Suprapubic skin (tissue), 4 donors: Measurements from ENCODE around the gene S1PR5. TPM values are rescaled to one million over a fixed set of nuclear protein-coding genes. Genes with fewer than 3 reads are reported as not detected.
"Not testable (repeated sequence)": the region's sequence is repeated elsewhere in the genome, so short reads cannot be mapped to it uniquely, and the experiment has no call there.

Experiments used
- DNase-seq, 2 donors: peaks; one replicate each; pipeline ENCODE4 v3.0.0-alpha.2; 2019; ENCODE audit warnings: low spot score in 2 of 2
- H3K27ac ChIP-seq: fragments of 200-600 bp; sonication (generic); one replicate; pipeline ENCODE4 v1.5.1; 2019
- H3K27me3 ChIP-seq: fragments of 200-600 bp; sonication (generic); one replicate; pipeline ENCODE4 v1.5.1; 2019
- H3K36me3 ChIP-seq: fragments of 200-600 bp; sonication (generic); one replicate; pipeline ENCODE4 v1.5.1; 2019
- H3K4me1 ChIP-seq: fragments of 200-600 bp; sonication (generic); one replicate; pipeline ENCODE4 v1.5.1; 2019
- H3K4me3 ChIP-seq: fragments of 200-600 bp; sonication (generic); one replicate; pipeline ENCODE4 v1.5.1; 2019; ENCODE audit warnings: mild to moderate bottlenecking
- H3K9me3 ChIP-seq: fragments of 200-600 bp; sonication (generic); one replicate; pipeline ENCODE4 v1.5.1; 2019
- EP300 ChIP-seq: sonication (generic); formaldehyde crosslinking; IDR thresholded peaks from one replicate; pipeline ENCODE4 v1.6.1; 2017; ENCODE audit warnings: antibody characterized with exemption
- POLR2A ChIP-seq, 2 donors: fragments of 450-650 bp; IDR thresholded peaks; one replicate each; pipeline ENCODE4 v1.6.1; 2017; ENCODE audit warnings: antibody characterized with exemption in 2 of 2, mild to moderate bottlenecking in 2 of 2, moderate library complexity in 2 of 2
- POLR2AphosphoS5 ChIP-seq, 3 donors: sonication (generic); formaldehyde crosslinking; IDR thresholded peaks; one replicate each; pipeline ENCODE4 v1.6.1; 2017; ENCODE audit warnings: antibody characterized with exemption in 3 of 3
- WGBS: methylation state at CpG from one replicate; pipeline ENCODE4 v1.1.5; 2018; 5-methylcytosine and 5-hydroxymethylcytosine counted together
- total RNA-seq, 4 donors: library from RNA; depleted of rRNA; stranded (reverse); fragments of >200 nt; gene quantifications; one replicate each; pipeline ENCODE4 v1.1.0, GENCODE V29; 2016
- TF ChIP-seq, protein P1 (sequence below), 2 donors: fragments of 200-600 bp in 1 of 2; fragments of 450-650 bp in 1 of 2; sonication (generic) in 1 of 2; IDR thresholded peaks; one replicate each; pipeline ENCODE4 v1.5.1; 2016 to 2019; ENCODE audit warnings: antibody characterized with exemption in 2 of 2, mild to moderate bottlenecking in 1 of 2, moderate library complexity in 1 of 2

Gene S1PR5
- total RNA-seq, 4 donors from 2014 or later, result 19.2 to 63.8 (median 26.8) TPM

DNA sequence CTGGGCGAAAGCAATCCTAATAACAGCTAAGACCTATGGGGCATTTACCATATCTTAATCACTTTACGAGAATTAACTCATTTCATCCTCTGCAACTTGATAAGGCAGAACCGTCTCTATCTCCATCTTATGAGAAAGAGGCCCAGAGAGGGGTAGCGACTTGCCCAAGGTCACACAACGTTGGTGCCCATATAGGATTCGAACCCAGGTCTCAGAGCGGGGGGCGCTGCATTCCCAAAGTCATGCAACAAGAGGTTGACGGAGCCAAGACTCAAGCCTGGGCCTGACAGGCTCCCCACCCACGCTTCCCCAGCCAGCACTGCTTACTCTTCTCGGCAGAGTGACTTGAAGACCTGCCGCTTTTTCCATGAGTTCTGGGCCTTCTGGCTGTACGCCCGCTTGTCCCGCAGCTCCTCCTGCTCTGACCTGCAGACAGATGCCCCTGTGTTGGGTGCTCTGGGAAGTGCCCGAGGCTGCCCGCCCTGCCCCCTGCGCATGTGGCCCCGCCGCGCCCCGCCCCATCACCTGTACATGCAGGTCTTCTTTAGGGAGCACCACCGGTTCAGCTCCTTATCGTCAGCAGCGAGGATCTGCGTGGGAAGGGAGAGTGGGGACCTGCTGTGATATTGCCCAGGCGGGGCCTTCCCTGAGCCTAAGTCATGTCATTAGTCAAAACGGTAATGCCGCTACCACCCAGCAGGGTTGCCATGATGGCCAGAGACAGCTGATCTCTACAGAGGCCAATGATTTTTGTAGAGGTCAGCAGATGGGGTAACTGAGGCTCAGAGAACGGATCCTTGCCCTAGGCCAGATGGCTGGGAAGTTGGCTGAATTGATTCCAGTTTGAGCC lies 37.7 kb upstream of the S1PR5 start:
- WGBS, result 63% methylated on average over 16 of the region's 30 CpGs
- H3K36me3 ChIP-seq, result peaks cover 91% of the 10 kb centered on the region
- peak overlapping the region; percentile 50 for H3K27ac ChIP-seq
- H3K9me3 ChIP-seq, result no peaks in the 10 kb centered on the region
- no peaks in the 10 kb centered on the region for H3K27me3 ChIP-seq
- TF ChIP-seq EP300 (no peak), POLR2A (IDR thresholded peaks at IDR 0.05) (no peak)
- TF ChIP-seq, protein P1, sequence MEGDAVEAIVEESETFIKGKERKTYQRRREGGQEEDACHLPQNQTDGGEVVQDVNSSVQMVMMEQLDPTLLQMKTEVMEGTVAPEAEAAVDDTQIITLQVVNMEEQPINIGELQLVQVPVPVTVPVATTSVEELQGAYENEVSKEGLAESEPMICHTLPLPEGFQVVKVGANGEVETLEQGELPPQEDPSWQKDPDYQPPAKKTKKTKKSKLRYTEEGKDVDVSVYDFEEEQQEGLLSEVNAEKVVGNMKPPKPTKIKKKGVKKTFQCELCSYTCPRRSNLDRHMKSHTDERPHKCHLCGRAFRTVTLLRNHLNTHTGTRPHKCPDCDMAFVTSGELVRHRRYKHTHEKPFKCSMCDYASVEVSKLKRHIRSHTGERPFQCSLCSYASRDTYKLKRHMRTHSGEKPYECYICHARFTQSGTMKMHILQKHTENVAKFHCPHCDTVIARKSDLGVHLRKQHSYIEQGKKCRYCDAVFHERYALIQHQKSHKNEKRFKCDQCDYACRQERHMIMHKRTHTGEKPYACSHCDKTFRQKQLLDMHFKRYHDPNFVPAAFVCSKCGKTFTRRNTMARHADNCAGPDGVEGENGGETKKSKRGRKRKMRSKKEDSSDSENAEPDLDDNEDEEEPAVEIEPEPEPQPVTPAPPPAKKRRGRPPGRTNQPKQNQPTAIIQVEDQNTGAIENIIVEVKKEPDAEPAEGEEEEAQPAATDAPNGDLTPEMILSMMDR (IDR thresholded peaks at IDR 0.05), result peak; percentile 17 to 32
- H3K4me3 ChIP-seq, result no peak overlapping the region
- peaks cover 42% of the 10 kb centered on the region for H3K4me1 ChIP-seq
- DNase-seq, result no peak

DNA sequence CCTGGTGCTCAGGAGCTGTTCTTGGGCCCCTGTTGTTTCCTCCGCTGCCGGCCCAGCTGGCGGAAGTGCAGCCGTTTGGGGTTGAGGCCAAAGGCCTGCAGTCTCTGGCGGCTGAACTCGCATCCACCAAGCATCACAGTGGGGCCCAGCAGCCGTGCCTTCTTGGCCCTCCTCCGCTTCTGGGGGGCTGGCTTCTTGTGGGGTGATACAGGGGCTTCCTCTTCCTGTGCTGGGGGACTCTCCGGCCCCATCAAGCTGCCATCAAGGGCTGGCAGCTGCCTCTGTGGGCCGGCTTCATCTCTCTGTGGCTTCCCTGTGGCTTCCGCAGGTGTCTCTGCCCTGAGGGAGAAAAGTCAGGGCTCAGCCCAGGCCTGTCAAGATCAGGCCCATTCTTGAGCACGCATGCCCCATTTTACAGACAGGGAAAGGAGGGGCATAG lies 36.7 kb upstream of the S1PR5 start:
- H3K36me3 ChIP-seq, result peaks cover 91% of the 10 kb centered on the region

DNA sequence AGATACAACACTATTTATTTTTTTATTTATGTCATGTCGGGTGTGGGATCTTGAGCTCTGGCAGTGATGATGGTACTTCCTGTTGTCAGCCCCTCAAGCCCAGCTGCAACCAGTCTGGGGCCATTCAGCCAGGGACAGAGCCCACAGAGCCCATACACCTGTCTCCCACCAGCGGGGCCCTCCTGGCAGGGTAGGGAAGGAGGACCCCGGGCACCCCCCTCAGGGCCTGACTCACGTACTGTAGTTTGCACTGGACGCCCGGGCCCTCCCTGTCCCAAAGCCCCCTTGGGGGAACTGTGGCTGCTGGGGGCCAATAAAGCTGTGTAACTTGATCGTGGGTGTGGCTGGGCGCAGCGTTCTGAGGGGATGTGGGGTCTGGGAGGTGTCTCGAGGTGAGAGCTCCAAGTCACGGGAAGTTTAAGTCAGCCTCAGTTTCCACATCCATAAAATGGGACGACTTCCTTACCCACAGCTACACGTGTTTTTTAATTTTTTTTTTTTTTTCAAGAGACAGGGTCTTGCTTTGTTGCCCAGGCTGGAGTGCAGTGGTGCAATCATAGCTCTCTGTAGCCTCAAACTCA lies 35.9 kb upstream of the S1PR5 start:
- H3K27me3 ChIP-seq, result no peaks in the 10 kb centered on the region
- peaks cover 42% of the 10 kb centered on the region for H3K4me1 ChIP-seq
- H3K36me3 ChIP-seq, result peaks cover 91% of the 10 kb centered on the region
- WGBS, result 58% methylated on average over 8 of the region's 13 CpGs
- DNase-seq, result no peak
- H3K9me3 ChIP-seq, result no peaks in the 10 kb centered on the region
- no peak overlapping the region for H3K4me3 ChIP-seq
- no peak overlapping the region for H3K27ac ChIP-seq
- TF ChIP-seq, protein P1 (IDR thresholded peaks at IDR 0.05), result no peak
- TF ChIP-seq POLR2AphosphoS5 (IDR thresholded peaks at IDR 0.05), result no peak
- TF ChIP-seq EP300, result no peak
- no peak for TF ChIP-seq POLR2A (IDR thresholded peaks at IDR 0.05)

More for the DNA sequence above, 36.7 kb upstream of the S1PR5 start:
- Histone ChIP-seq H3K4me3 (no peak overlapping the region), H3K4me1 (peaks cover 42% of the 10 kb centered on the region), H3K27me3 (no peaks in the 10 kb centered on the region), H3K27ac (peak overlapping the region; percentile 50), H3K9me3 (no peaks in the 10 kb centered on the region)
- 42% methylated on average over 7 of the region's 12 CpGs for WGBS
- no peak for DNase-seq
- TF ChIP-seq POLR2AphosphoS5 (IDR thresholded peaks at IDR 0.05), result no peak
- no peak for TF ChIP-seq EP300
- TF ChIP-seq, protein P1 (IDR thresholded peaks at IDR 0.05), result no peak
- TF ChIP-seq POLR2A (IDR thresholded peaks at IDR 0.05), result no peak

DNA sequence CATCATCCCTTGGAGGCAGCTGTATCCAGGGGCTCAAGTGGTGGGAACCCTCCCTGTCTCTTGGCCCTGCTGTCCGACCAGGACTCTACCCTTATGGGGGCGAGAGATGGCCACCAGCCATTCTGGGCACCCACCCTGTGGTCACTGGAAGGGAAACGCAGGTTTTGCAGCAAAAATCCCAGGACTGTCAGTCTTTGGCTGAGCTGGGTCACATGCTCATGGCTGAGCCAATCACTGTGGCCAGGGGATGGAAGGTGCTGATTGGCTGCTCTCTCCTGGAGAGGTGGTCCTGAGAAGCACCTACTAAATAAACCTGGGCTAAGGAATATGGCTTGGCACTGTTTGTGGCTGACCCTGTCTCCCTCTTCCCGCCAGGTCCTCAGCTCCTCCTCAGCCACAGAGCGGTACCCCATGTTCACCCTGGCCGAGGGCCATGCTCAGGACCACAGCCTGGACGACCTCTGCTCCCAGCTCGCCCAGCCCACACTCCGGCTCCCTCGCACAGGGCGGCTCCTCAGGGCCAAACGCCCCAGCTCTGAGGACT lies 35.3 kb upstream of the S1PR5 start:
- no peaks in the 10 kb centered on the region for H3K9me3 ChIP-seq
- no peak for DNase-seq
- H3K27me3 ChIP-seq, result no peaks in the 10 kb centered on the region
- no peak overlapping the region for H3K27ac ChIP-seq
- WGBS, result 79% methylated on average over 10 of the region's 12 CpGs
- peaks cover 42% of the 10 kb centered on the region for H3K4me1 ChIP-seq
- H3K4me3 ChIP-seq, result no peak overlapping the region
- no peak for TF ChIP-seq EP300
- no peak for TF ChIP-seq POLR2AphosphoS5 (IDR thresholded peaks at IDR 0.05)
- peaks cover 88% of the 10 kb centered on the region for H3K36me3 ChIP-seq

DNA sequence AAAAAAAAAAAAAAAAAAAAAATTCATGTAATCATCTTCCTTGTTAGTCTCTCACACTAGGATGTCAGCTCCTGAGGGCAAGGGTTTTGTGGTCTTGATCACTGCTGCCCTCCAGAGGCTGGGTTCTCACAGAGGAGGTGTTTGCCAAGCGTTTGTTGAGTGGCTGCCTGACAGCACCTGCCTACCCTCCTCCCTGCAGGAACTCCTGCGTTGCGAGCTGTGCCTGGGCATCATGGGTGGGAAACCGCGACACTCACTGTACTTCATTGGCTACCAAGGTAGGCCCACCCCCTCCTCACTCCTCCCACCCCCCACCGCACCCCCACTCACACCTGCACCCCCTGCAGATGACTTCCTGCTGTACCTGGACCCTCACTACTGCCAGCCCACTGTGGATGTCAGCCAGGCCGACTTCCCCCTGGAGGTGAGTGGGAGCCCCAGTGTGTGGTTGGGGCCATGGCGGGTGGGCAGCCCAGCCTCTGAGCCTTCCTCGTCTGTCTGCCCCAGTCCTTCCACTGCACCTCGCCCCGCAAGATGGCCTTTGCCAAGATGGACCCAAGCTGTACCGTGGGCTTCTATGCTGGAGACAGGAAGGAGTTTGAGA lies 34.6 kb upstream of the S1PR5 start:
- TF ChIP-seq POLR2A (IDR thresholded peaks at IDR 0.05), result no peak
- TF ChIP-seq, protein P1 (IDR thresholded peaks at IDR 0.05), result peak in 1 of 2 donors; percentile 6
- no peak for TF ChIP-seq EP300
- TF ChIP-seq POLR2AphosphoS5 (IDR thresholded peaks at IDR 0.05), result no peak
- H3K4me3 ChIP-seq, result no peak overlapping the region
- DNase-seq, result no peak
- H3K27me3 ChIP-seq, result no peaks in the 10 kb centered on the region
- WGBS, result 81% methylated on average over 7 of the region's 12 CpGs
- H3K36me3 ChIP-seq, result peaks cover 88% of the 10 kb centered on the region
- H3K4me1 ChIP-seq, result peaks cover 47% of the 10 kb centered on the region
- no peak overlapping the region for H3K27ac ChIP-seq
- H3K9me3 ChIP-seq, result no peaks in the 10 kb centered on the region

DNA sequence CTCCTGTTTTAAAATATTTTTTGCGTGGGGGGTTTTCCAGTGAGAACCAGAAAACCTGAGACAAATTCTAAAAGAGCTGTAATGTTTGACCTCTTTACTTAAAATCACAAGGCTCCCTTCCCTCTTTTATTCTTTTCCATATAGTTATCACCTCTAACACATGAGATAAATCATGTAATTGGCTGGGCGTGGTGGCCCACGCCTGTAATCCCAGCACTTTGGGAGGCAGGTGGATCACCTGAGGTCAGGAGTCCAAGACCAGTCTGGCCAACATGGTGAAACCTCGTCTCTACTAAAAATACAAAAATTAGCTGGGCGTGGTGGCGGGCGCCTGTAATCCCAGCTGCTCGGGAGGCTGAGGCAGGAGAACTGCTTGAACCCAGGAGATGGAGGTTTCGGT lies 33.8 kb upstream of the S1PR5 start:
- not testable (repeated sequence) for DNase-seq, H3K9me3 ChIP-seq, H3K27me3 ChIP-seq, H3K4me3 ChIP-seq, H3K27ac ChIP-seq
- peaks cover 84% of the 10 kb centered on the region for H3K36me3 ChIP-seq
- H3K4me1 ChIP-seq, result peaks cover 46% of the 10 kb centered on the region
- 96% methylated on average over 9 of the region's 9 CpGs for WGBS
